H9 (cell line): ENCODE results near the gene TMEM205. TPM values are rescaled to one million over a fixed set of nuclear protein-coding genes. Genes with fewer than 3 reads are reported as not detected.

Experiments used
- DNase-seq: peaks from one replicate; pipeline ENCODE4 v3.0.0-alpha.2; 2017
- H2AFZ ChIP-seq: one replicate; pipeline ENCODE4 v1.6.1; 2013; ENCODE audit warnings: mild to moderate bottlenecking, low read length, control low read depth, moderate library complexity
- H2AK5ac ChIP-seq: 2 replicates; pipeline ENCODE4 v1.6.1; 2013; ENCODE audit warnings: low read length, control low read depth, mixed read lengths; ENCODE audit not compliant: insufficient read length
- H2BK120ac ChIP-seq: one replicate; pipeline ENCODE4 v1.6.1; 2013; ENCODE audit warnings: low read depth, mild to moderate bottlenecking, low read length, control low read depth, inconsistent platforms; ENCODE audit not compliant: poor library complexity, severe bottlenecking
- H2BK12ac ChIP-seq: 2 replicates; pipeline ENCODE4 v1.6.1; 2013; ENCODE audit warnings: low read length, control low read depth, mixed read lengths, low read depth; ENCODE audit not compliant: insufficient read length
- H2BK15ac ChIP-seq: 2 replicates; pipeline ENCODE4 v1.6.1; 2013; ENCODE audit warnings: low read depth, low read length, control low read depth
- H2BK20ac ChIP-seq: one replicate; pipeline ENCODE4 v1.6.1; 2013; ENCODE audit warnings: low read depth, mild to moderate bottlenecking, low read length, control low read depth, inconsistent platforms; ENCODE audit not compliant: poor library complexity, severe bottlenecking
- H2BK5ac ChIP-seq: 2 replicates; pipeline ENCODE4 v1.6.1; 2013; ENCODE audit warnings: low read length, control low read depth, mixed read lengths; ENCODE audit not compliant: insufficient read length
- H3K14ac ChIP-seq: 2 replicates; pipeline ENCODE4 v1.6.1; 2013; ENCODE audit warnings: low read length, control low read depth; ENCODE audit not compliant: insufficient read depth
- H3K18ac ChIP-seq: 2 replicates; pipeline ENCODE4 v1.6.1; 2013; ENCODE audit warnings: low read depth, mild to moderate bottlenecking, mixed read lengths, low read length, control low read depth; ENCODE audit not compliant: insufficient read length
- H3K23ac ChIP-seq: 2 replicates; pipeline ENCODE4 v1.6.1; 2013; ENCODE audit warnings: low read length, control low read depth, mixed read lengths, low read depth; ENCODE audit not compliant: insufficient read length
- H3K23me2 ChIP-seq: 2 replicates; pipeline ENCODE4 v1.6.1; 2013; ENCODE audit warnings: low read depth, mild to moderate bottlenecking, mixed read lengths, low read length, control low read depth; ENCODE audit not compliant: insufficient read length, poor library complexity, severe bottlenecking
- H3K27ac ChIP-seq: 2 replicates; pipeline ENCODE4 v1.5.1; 2013; ENCODE audit warnings: low read length, control low read depth, mixed read lengths, low read depth; ENCODE audit not compliant: insufficient read length
- H3K27me3 ChIP-seq: 2 replicates; pipeline ENCODE4 v1.6.1; 2013; ENCODE audit warnings: low read length, control low read depth, inconsistent platforms; ENCODE audit not compliant: insufficient read depth
- H3K4ac ChIP-seq: 2 replicates; pipeline ENCODE4 v1.6.1; 2013; ENCODE audit warnings: low read depth, mild to moderate bottlenecking, control low read depth, inconsistent platforms, low read length, moderate library complexity
- H3K4me1 ChIP-seq: 2 replicates; pipeline ENCODE4 v1.6.1; 2013; ENCODE audit warnings: low read length, control low read depth, inconsistent platforms; ENCODE audit not compliant: insufficient read depth
- H3K4me2 ChIP-seq: 2 replicates; pipeline ENCODE4 v1.6.1; 2013; ENCODE audit warnings: low read length, control low read depth, mixed read lengths; ENCODE audit not compliant: insufficient read length, insufficient read depth
- H3K56ac ChIP-seq: 2 replicates; pipeline ENCODE4 v1.6.1; 2013; ENCODE audit warnings: low read depth, mild to moderate bottlenecking, mixed read lengths, low read length, control low read depth; ENCODE audit not compliant: insufficient read length
- H3K79me1 ChIP-seq: 2 replicates; pipeline ENCODE4 v1.6.1; 2013; ENCODE audit warnings: low read depth, mild to moderate bottlenecking, moderate library complexity, low read length, control low read depth, inconsistent platforms; ENCODE audit not compliant: insufficient read depth, poor library complexity, severe bottlenecking
- H3K79me2 ChIP-seq: 2 replicates; pipeline ENCODE4 v1.6.1; 2013; ENCODE audit warnings: low read length, control low read depth, inconsistent platforms; ENCODE audit not compliant: insufficient read depth
- H3K9ac ChIP-seq: 2 replicates; pipeline ENCODE4 v1.6.1; 2013; ENCODE audit warnings: low read length, control low read depth, mixed read lengths; ENCODE audit not compliant: insufficient read length; ENCODE audit errors: extremely low read depth
- H3K9me3 ChIP-seq: one replicate; pipeline ENCODE4 v1.6.1; 2013; ENCODE audit warnings: low read depth, low read length, inconsistent platforms; ENCODE audit not compliant: control insufficient read depth
- H3T11ph ChIP-seq: one replicate; pipeline ENCODE4 v1.6.1; 2013; ENCODE audit warnings: mild to moderate bottlenecking, low read length, control low read depth, inconsistent platforms
- H4K20me1 ChIP-seq: one replicate; pipeline ENCODE4 v1.6.1; 2013; ENCODE audit not compliant: control insufficient read depth, insufficient read length, insufficient read depth
- H4K5ac ChIP-seq: 2 replicates; pipeline ENCODE4 v1.6.1; 2013; ENCODE audit warnings: low read depth, mild to moderate bottlenecking, mixed read lengths, low read length, control low read depth; ENCODE audit not compliant: insufficient read length
- H4K8ac ChIP-seq: replicated peaks from 2 replicates; pipeline ENCODE4 v1.6.1; 2013; ENCODE audit warnings: low read length, control low read depth, mixed read lengths, low read depth; ENCODE audit not compliant: insufficient read length
- H4K91ac ChIP-seq: 2 replicates; pipeline ENCODE4 v1.6.1; 2013; ENCODE audit warnings: low read depth, mild to moderate bottlenecking, moderate library complexity, mixed read lengths, low read length, control low read depth; ENCODE audit not compliant: insufficient read length
- H3K27ac Mint-ChIP-seq, 3 experiments: 2 replicates in 2 of 3; 3 replicates in 1 of 3; pipeline ENCODE4 v1.8.0; 2020 to 2021; ENCODE audit warnings: mixed read lengths in 3 of 3, mild to moderate bottlenecking in 1 of 3, moderate library complexity in 1 of 3
- H3K27me3 Mint-ChIP-seq: 2 replicates; pipeline ENCODE4 v1.8.0; 2021; ENCODE audit warnings: low read depth, mild to moderate bottlenecking, moderate library complexity, mixed read lengths
- H3K36me3 Mint-ChIP-seq, 3 experiments: 2 replicates in 2 of 3; 3 replicates in 1 of 3; pipeline ENCODE4 v1.8.0; 2020 to 2021; ENCODE audit warnings: low read depth in 3 of 3, mixed read lengths in 3 of 3; ENCODE audit not compliant: insufficient read depth in 1 of 3
- H3K4me1 Mint-ChIP-seq, 2 experiments: 2 replicates each; pipeline ENCODE4 v1.8.0; 2020; ENCODE audit warnings: mixed read lengths in 2 of 2
- H3K4me3 Mint-ChIP-seq, 2 experiments: 2 replicates in 1 of 2; 3 replicates in 1 of 2; pipeline ENCODE4 v1.8.0; 2020 to 2021; ENCODE audit warnings: mild to moderate bottlenecking in 2 of 2, mixed read lengths in 2 of 2, moderate library complexity in 1 of 2
- H3K9me3 Mint-ChIP-seq, 2 experiments: 2 replicates in 1 of 2; 3 replicates in 1 of 2; pipeline ENCODE4 v1.8.0; 2020; ENCODE audit warnings: mild to moderate bottlenecking in 2 of 2, mixed read lengths in 2 of 2, moderate library complexity in 1 of 2
- WGBS: extraction: QIAGEN DNeasy Blood & Tissue Kit; methylation state at CpG from one replicate; pipeline ENCODE4 v1.1.7; 2013; ENCODE audit warnings: missing lambda C conversion rate, low lambda C conversion rate, mixed read lengths; ENCODE audit not compliant: insufficient read length; ENCODE audit errors: extremely low coverage; 5-methylcytosine and 5-hydroxymethylcytosine counted together
- total RNA-seq: library from RNA; stranded (reverse); gene quantifications from 2 replicates; pipeline ENCODE4 v1.2.1, GENCODE V29; 2021
- TF ChIP-seq, protein P1 (sequence below): fragments of 200-600 bp; sonication (generic); conservative IDR thresholded peaks from 3 replicates; pipeline ENCODE4 v1.8.0; 2021; ENCODE audit warnings: antibody characterized with exemption, mild to moderate bottlenecking

TMEM205 gene
- total RNA-seq, 1 experiment from 2014 or later = 69.7 TPM

DNA sequence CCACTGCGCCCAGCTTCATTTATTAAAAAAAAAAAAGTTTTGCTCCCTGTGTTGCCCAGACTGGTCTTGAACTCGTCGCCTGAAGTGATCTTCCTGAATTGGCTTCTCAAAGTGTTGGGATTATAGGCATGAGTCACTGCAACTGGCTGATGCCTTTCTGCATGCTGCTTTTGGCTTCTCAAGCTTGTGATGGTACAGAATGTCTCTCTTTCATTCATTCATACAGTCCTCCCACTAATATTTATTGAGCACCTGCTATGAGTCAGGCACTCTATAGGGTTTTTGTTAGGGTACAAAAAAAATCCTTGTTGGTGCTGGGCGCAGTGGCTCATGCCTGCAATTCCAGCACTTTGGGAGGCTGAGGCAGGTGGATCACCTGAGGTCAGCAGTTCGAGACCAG, 41.1 kb downstream of the TMEM205 start:
- DNase-seq = no peak
- Histone ChIP-seq H3K18ac (no peak overlapping the region), H2BK20ac (no peak overlapping the region), H3K79me1 (no peaks in the 10 kb centered on the region), H3K79me2 (no peaks in the 10 kb centered on the region), H2BK15ac (no peak overlapping the region), H3K4me2 (no peak overlapping the region), H3K14ac (no peak overlapping the region), H3K27ac (no peak overlapping the region), H3K4ac (no peak overlapping the region), H4K91ac (no peak overlapping the region), H3K27me3 (no peaks in the 10 kb centered on the region), H2BK12ac (no peak overlapping the region), H4K8ac (no peak overlapping the region), H3T11ph (no peak overlapping the region), H3K4me1 (no peaks in the 10 kb centered on the region), H3K23ac (no peak overlapping the region), H3K23me2 (no peaks in the 10 kb centered on the region), H3K9me3 (no peaks in the 10 kb centered on the region), H2AFZ (no peak overlapping the region), H3K56ac (no peak overlapping the region), H4K5ac (no peak overlapping the region), H2BK120ac (no peak overlapping the region), H2BK5ac (no peak overlapping the region), H3K9ac (no peak overlapping the region), H2AK5ac (no peak overlapping the region), H4K20me1 (no peaks in the 10 kb centered on the region)
- no CpG with 5 or more reads among the region's 5 CpGs for WGBS
- Mint-ChIP-seq H3K36me3 (no peaks in the 10 kb centered on the region; a peak in 1 of 7 replicates), H3K4me3 (no peak overlapping the region), H3K4me1 (peaks cover 0 to 3% of the 10 kb centered on the region in 2 experiments; a peak in 1 of 4 replicates), H3K27ac (no peak overlapping the region), H3K27me3 (peaks cover 9% of the 10 kb centered on the region), H3K9me3 (no peaks in the 10 kb centered on the region)
- TF ChIP-seq, protein P1, sequence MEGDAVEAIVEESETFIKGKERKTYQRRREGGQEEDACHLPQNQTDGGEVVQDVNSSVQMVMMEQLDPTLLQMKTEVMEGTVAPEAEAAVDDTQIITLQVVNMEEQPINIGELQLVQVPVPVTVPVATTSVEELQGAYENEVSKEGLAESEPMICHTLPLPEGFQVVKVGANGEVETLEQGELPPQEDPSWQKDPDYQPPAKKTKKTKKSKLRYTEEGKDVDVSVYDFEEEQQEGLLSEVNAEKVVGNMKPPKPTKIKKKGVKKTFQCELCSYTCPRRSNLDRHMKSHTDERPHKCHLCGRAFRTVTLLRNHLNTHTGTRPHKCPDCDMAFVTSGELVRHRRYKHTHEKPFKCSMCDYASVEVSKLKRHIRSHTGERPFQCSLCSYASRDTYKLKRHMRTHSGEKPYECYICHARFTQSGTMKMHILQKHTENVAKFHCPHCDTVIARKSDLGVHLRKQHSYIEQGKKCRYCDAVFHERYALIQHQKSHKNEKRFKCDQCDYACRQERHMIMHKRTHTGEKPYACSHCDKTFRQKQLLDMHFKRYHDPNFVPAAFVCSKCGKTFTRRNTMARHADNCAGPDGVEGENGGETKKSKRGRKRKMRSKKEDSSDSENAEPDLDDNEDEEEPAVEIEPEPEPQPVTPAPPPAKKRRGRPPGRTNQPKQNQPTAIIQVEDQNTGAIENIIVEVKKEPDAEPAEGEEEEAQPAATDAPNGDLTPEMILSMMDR = no peak
